HG02623 (cell line): ENCODE measurements around the gene EPO.
"Not testable (repeated sequence)": the region's sequence is repeated elsewhere in the genome, so short reads cannot be mapped to it uniquely, and the experiment has no call there.

Source experiments
- ATAC-seq: cut with Tn5 transposase; IDR thresholded peaks from one replicate; pipeline ENCODE4 v1.9.1; 2021; ENCODE audit warnings: moderate library complexity; ENCODE audit not compliant: unreplicated experiment

EPO gene

GRCh38 chr7:100731937-100732636 lies 11.8 kb downstream of the EPO start:
- ATAC-seq, result no peak

- no peak for ATAC-seq
Measured at GRCh38 chr7:100735730-100736129, 15.5 kb downstream of the EPO start.

GRCh38 chr7:100736671-100737070 lies 16.4 kb downstream of the EPO start:
- no peak for ATAC-seq

GRCh38 chr7:100739934-100740333 lies 19.7 kb downstream of the EPO start:
- ATAC-seq, result no peak

- no peak for ATAC-seq
Measured at GRCh38 chr7:100744605-100745004, 24.3 kb downstream of the EPO start.

- no peak for ATAC-seq
Measured at GRCh38 chr7:100745184-100745583, 24.9 kb downstream of the EPO start.

GRCh38 chr7:100752994-100753393 lies 32.7 kb downstream of the EPO start:
- ATAC-seq, result no peak

- ATAC-seq, result no peak
Measured at GRCh38 chr7:100753750-100754149, 33.5 kb downstream of the EPO start.

GRCh38 chr7:100759357-100760171 lies 39.3 kb downstream of the EPO start:
- no peak for ATAC-seq

- not testable (repeated sequence) for ATAC-seq
Measured at GRCh38 chr7:100762841-100763240, 42.6 kb downstream of the EPO start.

- ATAC-seq, result no peak
Measured at GRCh38 chr7:100763556-100764140, 43.4 kb downstream of the EPO start.

GRCh38 chr7:100764841-100765240 lies 44.6 kb downstream of the EPO start:
- no peak for ATAC-seq

- ATAC-seq, result no peak
Measured at GRCh38 chr7:100765250-100765649, 45.0 kb downstream of the EPO start.

- ATAC-seq, result no peak
Measured at GRCh38 chr7:100768784-100769183, 48.5 kb downstream of the EPO start.
